C4-2B (cell line): Measurements from ENCODE around the gene PAM.

Experiments used
- ZFX ChIP-seq: fragments of 450-650 bp; IDR thresholded peaks from 2 replicates; pipeline ENCODE4 v1.6.1; 2017
- TF ChIP-seq, protein P1 (sequence below): fragments of 450-650 bp; conservative IDR thresholded peaks from 2 replicates; pipeline ENCODE4 v1.5.1; 2017; ENCODE audit warnings: mild to moderate bottlenecking

DNA sequence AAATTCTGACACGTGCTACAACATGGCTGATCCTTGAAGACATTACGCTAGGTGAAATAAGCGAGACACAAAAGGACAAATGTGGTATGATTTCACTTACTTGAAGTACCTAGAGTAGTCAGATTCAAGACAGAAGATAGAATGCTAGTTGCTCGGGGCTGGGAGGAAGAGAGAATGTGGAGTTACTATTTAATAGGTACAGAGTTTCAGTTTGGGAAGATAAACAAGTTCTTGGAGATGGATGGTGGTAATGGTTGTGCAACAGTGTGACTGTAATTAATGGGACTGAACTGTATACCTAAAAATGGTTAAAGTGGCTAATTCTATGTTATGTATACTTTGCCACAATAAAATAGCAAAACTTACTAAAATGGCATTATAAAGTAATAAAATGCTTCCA, 34.4 kb downstream of the PAM start:
- TF ChIP-seq, protein P1, sequence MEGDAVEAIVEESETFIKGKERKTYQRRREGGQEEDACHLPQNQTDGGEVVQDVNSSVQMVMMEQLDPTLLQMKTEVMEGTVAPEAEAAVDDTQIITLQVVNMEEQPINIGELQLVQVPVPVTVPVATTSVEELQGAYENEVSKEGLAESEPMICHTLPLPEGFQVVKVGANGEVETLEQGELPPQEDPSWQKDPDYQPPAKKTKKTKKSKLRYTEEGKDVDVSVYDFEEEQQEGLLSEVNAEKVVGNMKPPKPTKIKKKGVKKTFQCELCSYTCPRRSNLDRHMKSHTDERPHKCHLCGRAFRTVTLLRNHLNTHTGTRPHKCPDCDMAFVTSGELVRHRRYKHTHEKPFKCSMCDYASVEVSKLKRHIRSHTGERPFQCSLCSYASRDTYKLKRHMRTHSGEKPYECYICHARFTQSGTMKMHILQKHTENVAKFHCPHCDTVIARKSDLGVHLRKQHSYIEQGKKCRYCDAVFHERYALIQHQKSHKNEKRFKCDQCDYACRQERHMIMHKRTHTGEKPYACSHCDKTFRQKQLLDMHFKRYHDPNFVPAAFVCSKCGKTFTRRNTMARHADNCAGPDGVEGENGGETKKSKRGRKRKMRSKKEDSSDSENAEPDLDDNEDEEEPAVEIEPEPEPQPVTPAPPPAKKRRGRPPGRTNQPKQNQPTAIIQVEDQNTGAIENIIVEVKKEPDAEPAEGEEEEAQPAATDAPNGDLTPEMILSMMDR, result no peak
- TF ChIP-seq ZFX, result no peak
